ENCODE measurements around the gene PTPRM. TPM values are rescaled to one million over a fixed set of nuclear protein-coding genes. Genes with fewer than 3 reads are reported as not detected.

The PTPRM gene
- polyA plus RNA-seq, 4 donors, result 80.0 to 105 (median 98.2) TPM

DNA sequence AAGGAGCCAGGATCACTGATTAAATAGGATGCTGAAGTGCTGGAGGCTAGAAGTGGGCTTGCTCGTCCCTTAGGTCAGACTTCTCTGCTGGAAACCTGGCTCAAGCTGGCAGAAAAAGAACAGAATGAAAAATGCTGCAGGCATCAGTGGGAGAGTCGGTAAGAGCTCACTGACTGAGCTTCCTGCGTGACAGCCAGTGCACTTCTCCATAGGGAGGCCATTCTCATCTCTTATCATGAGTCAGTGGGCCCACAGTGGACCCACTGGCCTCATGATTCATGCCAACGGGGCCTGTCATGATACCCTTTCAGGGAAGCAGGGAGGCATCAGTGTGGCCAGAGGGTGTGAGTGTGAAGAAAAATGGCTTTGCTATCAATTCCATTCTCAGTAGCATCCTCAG, 498.2 kb downstream of the PTPRM start:
- DNase-seq (ENCODE audit: low read depth in 4 of 4, low spot score in 3 of 4), result no peak

DNA sequence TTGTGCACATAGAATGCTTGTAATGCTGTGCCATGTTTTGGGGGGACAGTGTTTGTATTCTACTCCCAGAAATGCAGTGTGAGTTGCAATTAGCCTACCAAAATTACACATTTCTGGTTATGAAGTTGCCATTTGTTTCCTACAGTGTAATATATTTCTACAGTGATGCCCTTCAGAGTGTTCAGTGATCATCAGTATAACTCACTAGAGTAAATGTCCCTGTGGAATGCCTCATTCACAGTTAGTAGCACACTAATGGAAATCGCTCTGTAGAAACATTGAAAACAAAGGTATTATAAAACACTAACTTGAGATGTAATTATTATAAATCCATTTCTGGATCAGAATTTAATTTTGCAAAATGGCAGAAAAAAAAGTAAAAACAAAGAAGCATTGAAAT, 498.7 kb downstream of the PTPRM start:
- DNase-seq (ENCODE audit: low read depth in 4 of 4, low spot score in 3 of 4), result no peak

DNA sequence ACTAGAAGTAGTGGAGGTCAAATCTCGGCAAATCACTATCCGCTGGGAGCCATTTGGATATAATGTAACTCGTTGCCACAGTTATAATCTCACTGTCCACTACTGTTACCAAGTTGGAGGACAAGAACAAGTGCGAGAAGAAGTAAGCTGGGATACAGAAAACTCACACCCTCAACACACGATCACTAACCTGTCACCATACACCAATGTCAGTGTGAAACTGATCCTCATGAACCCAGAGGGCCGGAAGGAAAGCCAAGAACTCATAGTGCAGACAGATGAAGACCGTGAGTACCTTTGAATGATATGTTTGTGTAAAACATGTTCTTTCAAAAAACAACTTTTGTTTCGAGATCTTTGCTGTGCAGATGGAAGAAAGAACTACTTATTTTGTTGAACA, 502.6 kb downstream of the PTPRM start:
- no peak for DNase-seq (ENCODE audit: low read depth in 4 of 4, low spot score in 3 of 4)

DNA sequence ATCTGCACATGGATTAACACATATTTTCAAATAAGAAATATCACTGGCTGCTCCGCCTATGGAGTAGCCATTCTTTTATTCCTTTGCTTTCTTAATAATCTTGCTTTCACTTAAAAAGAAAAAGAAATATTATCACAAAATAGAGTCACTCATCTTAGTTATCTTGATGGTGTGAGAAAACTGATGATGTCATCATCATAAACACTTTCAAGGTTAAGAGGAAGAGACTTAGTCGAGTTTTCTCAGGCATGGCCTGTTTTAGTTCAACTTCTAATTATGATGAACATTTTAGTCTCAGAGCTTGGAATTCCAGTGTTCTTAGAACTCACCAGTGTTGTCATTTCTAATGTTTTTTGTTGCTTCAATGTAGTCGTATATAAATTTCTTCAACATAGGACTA, 506.1 kb downstream of the PTPRM start:
- no peak for DNase-seq (ENCODE audit: low read depth in 4 of 4, low spot score in 3 of 4)

DNA sequence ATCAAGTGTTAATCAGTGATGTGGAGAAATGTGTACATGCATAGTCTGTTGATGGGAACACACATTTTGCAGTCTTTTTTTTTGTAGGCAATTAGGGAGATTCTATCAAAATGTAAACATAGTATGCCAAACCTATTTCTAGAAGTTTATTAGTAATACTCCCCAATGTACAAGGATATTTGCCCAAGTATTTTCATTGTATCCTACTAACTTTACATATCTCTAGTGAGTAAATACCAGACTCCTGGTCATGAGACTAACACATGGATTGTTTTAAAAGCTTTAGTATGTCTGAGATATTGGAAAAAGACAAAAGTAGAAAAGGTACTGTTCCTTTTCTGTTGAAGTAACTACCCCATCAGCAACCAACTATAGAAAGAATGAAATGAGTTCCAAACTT, 513.0 kb downstream of the PTPRM start:
- DNase-seq (ENCODE audit: low read depth in 4 of 4, low spot score in 3 of 4), result no peak

DNA sequence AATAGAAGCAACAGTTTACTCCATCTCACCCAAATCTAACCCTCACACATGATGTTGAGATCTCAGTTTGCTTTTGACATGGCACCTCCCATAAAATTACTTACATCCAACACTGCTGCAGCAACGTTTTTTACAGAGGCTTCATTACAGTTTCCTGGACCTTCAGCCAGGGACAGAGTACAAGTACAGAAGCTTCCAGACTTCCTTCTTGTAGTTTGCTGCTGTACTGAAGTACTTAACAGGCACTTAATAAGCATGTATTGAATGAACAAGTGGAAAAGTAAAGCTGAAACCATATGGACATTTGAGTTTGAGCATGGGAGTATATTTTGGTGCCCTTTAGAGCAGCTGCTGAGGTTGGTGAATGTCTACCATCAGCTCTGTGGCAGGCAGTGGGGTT, 514.2 kb downstream of the PTPRM start:
- DNase-seq (ENCODE audit: low read depth in 4 of 4, low spot score in 3 of 4), result no peak

DNA sequence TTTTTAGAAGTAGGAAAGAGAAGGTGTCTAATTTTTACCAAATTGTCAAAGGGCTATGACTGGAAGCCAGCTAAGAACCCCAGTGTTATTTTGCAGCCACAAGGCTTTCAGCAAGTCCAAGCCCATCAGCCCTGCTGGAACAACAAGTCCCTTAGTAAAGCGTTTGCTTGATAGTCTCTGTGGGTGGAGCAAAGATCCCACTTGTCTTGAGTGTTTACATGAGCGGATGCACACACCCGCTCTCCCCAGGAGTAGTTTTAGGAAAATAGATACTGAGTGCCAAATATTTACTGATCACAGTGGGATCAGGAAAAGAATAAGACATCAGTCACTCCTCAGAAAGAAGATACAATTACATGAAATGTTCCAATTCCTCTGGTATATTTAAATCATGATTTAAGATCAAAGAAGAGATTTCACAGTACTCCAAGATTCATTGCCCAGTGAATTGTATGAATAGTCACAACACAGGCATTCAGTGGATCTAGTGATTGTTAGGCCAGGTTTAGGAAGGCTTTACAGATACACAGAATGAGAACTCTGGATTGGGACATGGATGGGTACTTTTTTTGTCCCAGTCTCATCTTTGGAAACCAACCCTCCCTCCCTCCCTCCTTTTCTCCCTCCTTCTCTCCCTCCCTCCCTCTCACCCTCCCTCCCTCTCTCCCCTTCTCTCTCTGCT, 514.9 kb downstream of the PTPRM start:
- DNase-seq (ENCODE audit: low read depth in 4 of 4, low spot score in 3 of 4), result no peak

DNA sequence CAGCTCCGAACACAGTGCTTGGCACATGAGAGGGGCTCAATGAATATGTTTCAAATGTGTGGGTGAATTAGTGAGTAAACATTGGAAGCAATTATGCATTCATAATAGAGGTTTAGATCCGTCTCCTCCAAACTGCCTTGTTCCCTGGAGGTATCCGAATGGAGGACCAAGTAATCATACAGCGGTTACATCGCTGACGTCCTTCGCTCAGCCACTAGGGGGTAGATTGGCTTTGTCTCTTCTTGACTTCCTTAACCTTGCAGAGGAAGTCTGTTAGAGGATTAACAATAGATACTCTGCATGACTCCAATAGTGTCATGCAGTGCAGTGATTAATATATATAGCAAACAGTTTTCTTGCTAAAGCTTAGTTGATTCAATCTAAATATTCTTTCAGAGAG, 517.0 kb downstream of the PTPRM start:
- peak in 3 of 4 donors; percentile 5 to 29 (median 10) for DNase-seq (ENCODE audit: low read depth in 4 of 4, low spot score in 3 of 4)

DNA sequence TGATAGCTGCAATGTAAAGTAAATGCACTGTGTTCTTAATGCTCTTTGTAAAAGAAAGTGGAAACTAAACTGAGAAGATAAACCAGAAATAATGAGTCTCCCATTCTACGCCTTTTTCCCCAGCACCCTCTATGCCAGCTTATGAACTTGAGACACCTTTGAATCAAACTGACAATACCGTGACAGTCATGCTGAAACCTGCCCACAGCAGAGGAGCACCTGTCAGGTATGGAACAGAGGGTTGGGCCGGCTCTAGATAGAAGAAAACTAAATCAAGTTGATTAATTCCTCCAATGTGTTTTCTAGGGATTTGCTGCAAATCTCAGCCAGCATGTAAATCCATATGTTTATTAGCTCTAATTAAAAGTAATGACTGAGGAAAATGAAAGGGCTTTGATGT, 521.5 kb downstream of the PTPRM start:
- no peak for DNase-seq (ENCODE audit: low read depth in 4 of 4, low spot score in 3 of 4)

DNA sequence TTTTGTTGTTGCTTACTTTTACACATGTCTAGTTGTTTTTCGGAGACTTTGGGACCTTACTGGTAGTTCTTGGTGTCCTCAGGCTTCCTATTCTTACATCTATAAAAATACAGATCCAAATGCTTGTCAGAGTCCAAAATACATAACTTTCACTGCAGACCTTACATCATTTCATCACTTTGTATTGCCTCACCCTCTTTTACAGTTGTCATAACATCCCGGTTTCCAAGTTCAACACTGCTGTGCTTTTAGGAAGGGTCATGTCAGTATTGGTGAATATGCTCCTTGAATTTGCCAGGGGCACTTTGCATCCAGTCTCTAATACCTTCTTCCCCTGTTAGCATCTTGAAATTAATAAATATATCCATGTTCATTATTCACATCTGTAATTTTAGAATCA, 523.9 kb downstream of the PTPRM start:
- DNase-seq (ENCODE audit: low read depth in 4 of 4, low spot score in 3 of 4), result no peak

DNA sequence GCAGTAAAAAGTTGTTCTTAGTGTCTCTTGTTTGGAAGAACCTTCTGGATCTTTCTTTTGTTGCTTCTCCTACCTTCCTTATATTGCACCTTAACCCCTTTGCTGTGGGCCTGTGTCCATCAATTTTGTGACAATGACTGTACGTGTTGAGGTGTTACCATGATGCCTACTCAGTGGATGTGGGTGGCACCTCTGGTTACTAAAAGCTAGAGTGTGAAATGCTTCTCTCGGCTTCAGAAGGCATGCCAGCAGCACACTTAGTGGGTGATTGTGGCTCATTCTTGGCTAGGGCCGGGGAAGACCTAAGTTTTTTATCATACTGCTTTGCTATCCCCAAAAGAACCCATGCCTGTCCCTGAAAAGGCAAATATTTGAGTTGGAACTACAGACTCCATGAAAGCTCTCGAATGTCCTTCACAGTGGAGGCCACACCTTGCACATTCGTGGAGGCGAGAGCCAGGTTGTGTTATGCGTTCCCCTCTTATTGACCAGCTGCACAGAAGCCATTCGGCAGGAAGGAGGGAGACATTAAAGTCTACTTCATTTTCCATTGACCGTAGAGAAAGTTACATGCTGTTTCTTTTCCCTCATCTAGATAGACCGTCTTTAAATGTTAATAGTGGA, 528.9 kb downstream of the PTPRM start:
- no peak for DNase-seq (ENCODE audit: low read depth in 4 of 4, low spot score in 3 of 4)

DNA sequence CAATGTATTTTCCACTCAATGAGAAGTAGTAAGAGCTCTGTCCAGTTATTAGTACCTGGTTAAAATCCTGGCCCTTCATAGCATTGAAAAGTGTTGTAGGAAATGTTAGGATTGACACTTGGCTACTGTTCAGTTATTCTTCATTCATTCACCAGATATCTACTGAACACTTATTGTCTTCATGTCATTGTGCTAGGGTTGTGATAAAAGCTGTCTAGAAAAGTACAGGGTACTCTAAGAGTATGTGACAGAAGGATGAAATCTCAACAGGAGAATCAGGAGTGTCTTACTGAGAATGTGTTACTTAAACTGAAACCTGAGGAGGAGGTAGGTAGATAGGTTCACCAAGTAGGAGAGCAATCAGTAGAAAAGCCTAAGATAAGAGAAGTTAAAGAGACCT, 530.3 kb downstream of the PTPRM start:
- DNase-seq (ENCODE audit: low read depth in 4 of 4, low spot score in 3 of 4), result no peak

DNA sequence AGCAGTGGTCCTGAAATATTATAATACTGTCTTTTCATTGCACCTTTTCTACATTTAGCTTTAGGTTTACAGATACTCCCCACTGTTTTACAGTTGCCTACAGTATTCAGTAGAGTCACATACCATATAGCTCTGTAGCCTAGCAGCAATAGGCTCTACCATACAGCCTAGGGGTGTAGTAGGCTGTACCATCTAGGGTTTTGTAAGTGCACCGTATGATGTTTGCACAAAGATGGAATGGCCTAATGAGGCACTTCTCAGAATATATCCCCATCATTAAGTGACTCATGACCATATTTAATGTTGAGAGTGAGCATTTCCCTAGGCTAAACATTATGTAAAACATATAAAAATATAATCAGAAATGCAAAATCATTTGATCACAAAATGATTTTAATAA, 530.8 kb downstream of the PTPRM start:
- no peak for DNase-seq (ENCODE audit: low read depth in 4 of 4, low spot score in 3 of 4)

DNA sequence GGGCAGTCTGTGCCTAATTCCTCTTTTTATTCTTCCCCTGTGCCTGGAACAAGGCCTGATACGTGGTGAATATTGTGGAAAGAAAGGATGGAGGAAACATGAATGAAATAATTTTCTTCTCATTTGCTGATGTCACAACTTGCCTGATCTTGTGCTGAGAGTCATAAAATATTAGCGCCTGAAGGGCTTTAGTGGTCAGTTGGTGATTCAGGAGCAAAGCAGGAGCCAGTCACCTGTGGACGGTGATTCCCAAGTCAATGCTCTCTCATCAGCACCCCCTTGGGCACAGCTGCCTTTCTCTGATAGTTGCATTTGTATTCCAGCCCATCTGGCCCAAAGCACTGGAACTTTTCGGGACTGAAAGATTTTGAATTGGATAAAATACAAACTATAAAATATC, 539.5 kb downstream of the PTPRM start:
- no peak for DNase-seq (ENCODE audit: low read depth in 4 of 4, low spot score in 3 of 4)

DNA sequence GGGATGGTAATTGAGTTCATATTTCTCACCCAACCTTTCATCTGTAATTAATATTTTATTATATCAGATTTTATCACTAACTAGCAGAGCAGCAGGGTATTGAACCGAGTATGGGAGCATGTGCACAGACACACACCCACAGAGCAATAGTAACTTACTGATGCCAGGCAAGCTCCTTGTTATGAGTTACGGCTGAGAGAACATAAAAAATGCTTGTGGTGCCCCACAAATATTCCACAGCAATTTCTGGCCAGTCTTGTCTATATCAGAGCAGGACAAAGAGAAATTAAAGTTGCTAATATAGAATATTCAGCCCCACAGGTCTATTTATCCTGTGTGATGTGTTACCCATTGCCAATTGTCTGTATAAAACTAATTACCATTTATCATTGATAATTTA, 540.3 kb downstream of the PTPRM start:
- DNase-seq (ENCODE audit: low read depth in 4 of 4, low spot score in 3 of 4), result no peak

DNA sequence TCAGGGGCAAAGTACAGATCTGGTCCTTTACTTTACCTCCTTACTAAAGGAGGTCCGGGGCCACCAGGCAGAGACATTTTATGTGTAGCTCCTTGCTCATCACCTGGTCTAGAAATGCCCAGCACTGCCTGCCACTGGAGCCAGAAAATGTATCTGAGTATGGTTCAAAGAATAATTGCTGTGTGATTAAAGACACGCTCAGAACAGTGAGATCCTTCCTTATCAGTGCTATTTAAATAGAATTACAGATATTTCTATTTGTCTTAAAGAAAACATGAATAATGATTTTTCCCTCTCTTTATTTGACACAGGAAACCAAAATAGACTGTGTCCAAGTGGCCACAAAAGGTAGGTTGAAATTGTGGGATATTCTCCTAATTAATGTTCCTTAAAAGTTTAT, 547.4 kb downstream of the PTPRM start:
- DNase-seq (ENCODE audit: low read depth in 4 of 4, low spot score in 3 of 4), result no peak

DNA sequence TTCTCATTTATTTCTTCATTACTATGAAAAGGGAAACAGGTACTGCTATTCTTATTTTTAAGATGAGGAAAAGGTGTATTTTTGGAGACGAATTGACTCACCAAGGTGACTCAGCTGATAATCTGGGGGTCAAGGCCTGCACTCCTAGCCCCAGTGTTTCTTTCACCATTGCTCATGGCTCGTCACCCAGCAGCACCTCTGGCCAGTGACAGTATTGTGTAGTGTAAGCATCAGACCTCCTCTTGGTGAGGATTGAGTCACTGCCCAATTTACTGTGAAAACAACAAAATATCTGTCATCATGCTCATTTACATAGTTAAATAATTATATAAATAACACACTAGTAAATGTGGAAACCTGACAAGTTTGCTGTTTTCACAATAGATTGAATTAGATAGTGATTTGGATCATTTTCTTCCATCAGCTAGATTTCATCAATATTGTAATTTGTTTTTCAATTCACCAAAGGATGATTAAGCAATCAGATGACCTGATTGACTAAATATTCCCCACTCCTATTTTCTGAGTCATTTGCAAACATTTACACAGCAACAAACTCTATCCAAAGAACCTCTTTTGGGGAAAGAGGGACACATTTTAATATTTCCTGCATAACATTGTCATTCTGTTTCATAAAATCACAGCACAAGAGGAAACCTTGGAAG, 549.4 kb downstream of the PTPRM start:
- no peak for DNase-seq (ENCODE audit: low read depth in 4 of 4, low spot score in 3 of 4)

DNA sequence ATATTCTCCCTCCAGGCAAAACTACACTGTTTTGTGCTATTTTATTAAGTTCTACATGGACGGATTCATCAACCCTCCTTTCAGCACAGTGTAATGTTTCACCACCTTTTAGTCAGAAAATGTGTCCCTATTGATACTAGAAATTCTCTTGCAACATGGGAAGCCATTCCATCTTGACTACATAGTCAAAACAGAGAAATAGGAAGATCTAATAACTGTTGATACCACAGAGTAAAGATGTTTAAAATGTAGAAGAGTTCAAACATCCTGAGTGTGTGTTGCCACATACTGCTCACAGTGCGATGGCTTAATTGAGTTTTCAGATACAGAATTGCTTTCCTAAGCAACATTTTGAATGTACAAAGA, 549.9 kb downstream of the PTPRM start:
- DNase-seq (ENCODE audit: low read depth in 4 of 4, low spot score in 3 of 4), result no peak

DNA sequence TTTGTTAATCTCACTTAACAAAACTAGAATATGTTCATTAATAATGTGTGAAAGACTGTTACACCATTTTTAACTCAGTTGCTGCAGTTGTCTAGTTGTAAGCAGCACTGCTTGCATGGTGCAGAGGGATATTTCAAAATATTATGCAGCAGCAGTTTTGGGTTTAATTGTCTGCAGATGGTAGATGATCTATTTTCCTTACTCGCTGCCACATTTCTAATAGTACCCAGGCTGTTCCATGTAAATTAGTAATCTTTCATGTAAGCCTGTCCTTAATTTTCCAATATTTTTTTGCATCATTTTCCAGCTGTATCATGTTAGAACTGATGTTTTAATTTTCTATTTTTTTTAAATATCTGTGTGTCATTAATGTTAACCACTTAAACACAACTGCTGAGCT, 554.0 kb downstream of the PTPRM start:
- DNase-seq (ENCODE audit: low read depth in 4 of 4, low spot score in 3 of 4), result no peak

DNA sequence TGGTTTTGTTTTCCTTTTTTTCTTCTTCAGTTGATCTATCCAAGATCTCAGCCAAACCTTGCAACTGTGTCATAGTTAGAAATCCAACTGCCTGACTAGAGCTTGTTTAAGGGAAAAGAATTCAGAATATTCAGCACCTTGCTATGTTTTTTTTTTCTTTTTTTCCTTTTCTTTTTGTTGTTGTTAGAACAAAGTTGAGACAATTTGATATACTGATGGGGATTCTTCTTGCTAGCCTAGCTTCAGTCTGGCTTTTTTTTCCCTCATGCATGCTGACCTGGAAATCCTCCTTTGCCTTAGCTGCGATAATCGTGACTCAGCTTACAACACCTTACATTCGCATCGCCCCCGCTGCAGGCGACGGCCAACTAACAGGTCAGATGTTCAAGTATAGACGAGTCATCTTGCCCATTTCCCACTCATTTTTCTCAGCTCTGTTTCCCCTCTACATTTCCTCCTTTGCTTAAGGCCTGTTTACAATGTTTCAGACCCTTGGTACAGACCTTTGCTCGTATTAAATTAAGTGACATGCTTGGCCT, 554.9 kb downstream of the PTPRM start:
- DNase-seq (ENCODE audit: low read depth in 4 of 4, low spot score in 3 of 4), result no peak

DNA sequence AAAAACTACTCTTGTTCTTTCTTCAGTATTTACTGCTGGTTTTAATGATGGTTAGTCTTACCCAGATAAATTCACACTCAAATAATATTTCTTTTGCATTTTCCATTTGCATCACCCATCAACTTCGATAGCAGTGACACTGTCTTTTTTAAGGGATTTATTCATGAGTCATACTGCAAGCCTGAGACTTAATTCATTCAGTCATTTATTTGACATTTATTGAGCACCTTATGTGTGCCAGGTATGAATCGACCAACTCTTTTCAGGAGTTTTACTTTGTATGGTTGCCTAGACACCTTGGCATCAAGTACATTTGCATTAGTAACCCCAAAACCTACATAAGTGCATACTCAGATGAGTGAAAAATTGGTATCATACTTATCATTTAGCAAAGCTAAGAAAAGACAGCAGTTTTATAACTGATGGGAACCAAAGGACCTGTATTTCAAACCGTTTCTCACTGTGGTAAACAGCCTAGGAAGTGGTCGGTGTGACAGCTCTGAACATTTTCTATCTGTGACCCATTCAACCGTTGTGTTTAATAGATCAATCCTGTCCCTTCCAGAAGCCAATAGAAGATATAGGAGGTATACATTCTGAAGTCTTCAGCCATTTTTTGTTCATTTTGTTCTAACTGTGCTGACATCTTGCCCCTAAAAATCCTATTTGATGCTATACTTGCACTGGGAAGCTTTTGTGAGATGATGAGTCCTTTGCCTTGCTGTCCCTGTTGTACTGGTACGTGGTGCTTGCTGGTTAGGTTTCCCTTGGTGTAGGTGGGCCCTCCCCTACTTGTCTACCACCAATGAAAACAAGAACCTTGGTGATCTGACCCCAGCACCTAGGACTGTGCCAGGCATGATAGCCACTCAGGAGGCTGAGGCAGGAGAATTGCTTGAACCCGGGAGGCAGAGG, 557.4 kb downstream of the PTPRM start:
- DNase-seq (ENCODE audit: low read depth in 4 of 4, low spot score in 3 of 4), result no peak
